ENCODE data around the gene TUFM. TPM values are rescaled to one million over a fixed set of nuclear protein-coding genes. Genes with fewer than 3 reads are reported as not detected.

Gene TUFM
- total RNA-seq, 1 experiment from 2014 or later, result 342 TPM

DNA sequence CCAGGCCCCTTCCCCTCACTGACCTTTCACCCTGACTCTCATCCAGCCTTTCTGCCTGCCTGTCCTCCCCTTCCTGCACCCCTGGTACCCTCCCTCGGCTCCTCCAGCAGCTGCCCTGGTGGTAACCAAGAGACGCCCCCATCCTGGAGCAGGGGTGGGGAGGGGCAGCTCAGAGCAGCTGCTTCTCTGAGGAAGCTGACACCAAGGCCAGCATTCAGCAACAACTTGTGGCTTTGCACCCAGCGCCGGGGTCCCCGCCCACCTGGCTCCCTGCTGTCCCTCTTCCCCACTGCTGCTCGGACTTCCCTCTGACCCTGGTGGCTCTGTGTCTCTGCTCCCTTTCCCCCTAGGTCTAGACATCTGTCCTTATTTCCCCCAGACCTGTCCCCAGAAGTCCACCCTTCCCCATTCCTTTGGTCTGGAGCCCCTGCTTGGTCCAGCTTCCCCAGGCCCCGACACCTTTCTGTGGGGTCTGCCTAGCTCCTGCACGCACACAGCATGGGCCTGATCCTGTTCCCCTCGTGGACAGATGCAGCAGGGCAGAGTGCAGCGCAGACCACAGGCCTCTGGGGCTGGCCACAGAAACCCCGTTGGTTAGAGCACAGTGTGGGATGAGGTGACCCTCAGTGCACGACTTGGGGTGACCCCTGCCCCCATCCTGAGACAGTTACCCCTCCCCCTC, 31.0 kb upstream of the TUFM start:
- Histone ChIP-seq H3K9me3 (ENCODE audit: insufficient read depth, low read depth) (no peaks in the 10 kb centered on the region), H3K9me2 (ENCODE audit: insufficient read depth) (no peaks in the 10 kb centered on the region), H3K36me3 (ENCODE audit: low read depth) (no peaks in the 10 kb centered on the region), H3F3A (ENCODE audit: insufficient read depth, low read depth) (peaks cover 17% of the 10 kb centered on the region; the same call in 1 of the 2 replicates), H2AFZ (no peak overlapping the region), H3K4me1 (replicated peaks; ENCODE audit: insufficient read depth) (peaks cover 6% of the 10 kb centered on the region; the same call in 1 of the 2 replicates), H3K4me3 (no peak overlapping the region), H3K79me2 (ENCODE audit: low read depth) (no peaks in the 10 kb centered on the region), H3K27ac (no peak overlapping the region), H3K4me2 (no peak overlapping the region), H4K20me1 (ENCODE audit: insufficient read depth) (peaks cover 3% of the 10 kb centered on the region; the same call in 1 of the 2 replicates), H3K27me3 (ENCODE audit: insufficient read depth, low read depth) (no peaks in the 10 kb centered on the region)
- DNase-seq, result no peak
- intact Hi-C loops (cut with micrococcal nuclease; ENCODE audit: unreplicated experiment), result loop anchor here (5.0 kb wide), 1 partner anchor 70 kb away; no protein-coding TSS in a partner anchor
- ChIA-PET CTCF (no interaction called here), POLR2A (ENCODE audit: unreplicated experiment) (no interaction called here)
- TF ChIP-seq, protein P1, sequence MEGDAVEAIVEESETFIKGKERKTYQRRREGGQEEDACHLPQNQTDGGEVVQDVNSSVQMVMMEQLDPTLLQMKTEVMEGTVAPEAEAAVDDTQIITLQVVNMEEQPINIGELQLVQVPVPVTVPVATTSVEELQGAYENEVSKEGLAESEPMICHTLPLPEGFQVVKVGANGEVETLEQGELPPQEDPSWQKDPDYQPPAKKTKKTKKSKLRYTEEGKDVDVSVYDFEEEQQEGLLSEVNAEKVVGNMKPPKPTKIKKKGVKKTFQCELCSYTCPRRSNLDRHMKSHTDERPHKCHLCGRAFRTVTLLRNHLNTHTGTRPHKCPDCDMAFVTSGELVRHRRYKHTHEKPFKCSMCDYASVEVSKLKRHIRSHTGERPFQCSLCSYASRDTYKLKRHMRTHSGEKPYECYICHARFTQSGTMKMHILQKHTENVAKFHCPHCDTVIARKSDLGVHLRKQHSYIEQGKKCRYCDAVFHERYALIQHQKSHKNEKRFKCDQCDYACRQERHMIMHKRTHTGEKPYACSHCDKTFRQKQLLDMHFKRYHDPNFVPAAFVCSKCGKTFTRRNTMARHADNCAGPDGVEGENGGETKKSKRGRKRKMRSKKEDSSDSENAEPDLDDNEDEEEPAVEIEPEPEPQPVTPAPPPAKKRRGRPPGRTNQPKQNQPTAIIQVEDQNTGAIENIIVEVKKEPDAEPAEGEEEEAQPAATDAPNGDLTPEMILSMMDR (conservative IDR thresholded peaks at IDR 0.05), result no peak
- TF ChIP-seq EZH2 (IDR thresholded peaks at IDR 0.05; ENCODE audit: low read depth), result no peak
- BruUV-seq (replicated peaks), result no TSS peak

- TF ChIP-seq, protein P1 (conservative IDR thresholded peaks at IDR 0.05), result no peak
- no peak for TF ChIP-seq EZH2 (IDR thresholded peaks at IDR 0.05; ENCODE audit: low read depth)
- DNase-seq, result no peak
- Histone ChIP-seq H3K4me2 (no peak overlapping the region), H3F3A (ENCODE audit: insufficient read depth, low read depth) (peaks cover 17% of the 10 kb centered on the region; the same call in 1 of the 2 replicates), H2AFZ (no peak overlapping the region), H3K27ac (no peak overlapping the region), H4K20me1 (ENCODE audit: insufficient read depth) (peaks cover 3% of the 10 kb centered on the region; the same call in 1 of the 2 replicates), H3K9me3 (ENCODE audit: insufficient read depth, low read depth) (no peaks in the 10 kb centered on the region), H3K79me2 (ENCODE audit: low read depth) (no peaks in the 10 kb centered on the region), H3K4me1 (replicated peaks; ENCODE audit: insufficient read depth) (peaks cover 6% of the 10 kb centered on the region; the same call in 1 of the 2 replicates), H3K4me3 (no peak overlapping the region), H3K9me2 (ENCODE audit: insufficient read depth) (no peaks in the 10 kb centered on the region), H3K36me3 (ENCODE audit: low read depth) (no peaks in the 10 kb centered on the region), H3K27me3 (ENCODE audit: insufficient read depth, low read depth) (no peaks in the 10 kb centered on the region)
- ChIA-PET POLR2A (ENCODE audit: unreplicated experiment) (no interaction called here), CTCF (interaction anchor here (0.6 kb wide), 1 partner anchor 1188 kb away, joined by 3 read pairs; no protein-coding TSS in a partner anchor)
- BruUV-seq (replicated peaks), result no TSS peak
- intact Hi-C loops (cut with micrococcal nuclease; ENCODE audit: unreplicated experiment), result loop anchor here (5.0 kb wide), 1 partner anchor 71 kb away; no protein-coding TSS in a partner anchor
These were observed 30.0 kb upstream of the TUFM start for GRCh38 chr16:28876019-28876659.

- Histone ChIP-seq H3K4me1 (replicated peaks; ENCODE audit: insufficient read depth) (peaks cover 6% of the 10 kb centered on the region; the same call in 1 of the 2 replicates), H2AFZ (no peak overlapping the region), H4K20me1 (ENCODE audit: insufficient read depth) (peaks cover 3% of the 10 kb centered on the region; the same call in 1 of the 2 replicates), H3K27ac (no peak overlapping the region), H3K9me3 (ENCODE audit: insufficient read depth, low read depth) (no peaks in the 10 kb centered on the region), H3K27me3 (ENCODE audit: insufficient read depth, low read depth) (no peaks in the 10 kb centered on the region), H3K4me2 (no peak overlapping the region), H3K79me2 (ENCODE audit: low read depth) (no peaks in the 10 kb centered on the region), H3K9me2 (ENCODE audit: insufficient read depth) (no peaks in the 10 kb centered on the region), H3K4me3 (no peak overlapping the region), H3F3A (ENCODE audit: insufficient read depth, low read depth) (peaks cover 17% of the 10 kb centered on the region; the same call in 1 of the 2 replicates), H3K36me3 (ENCODE audit: low read depth) (no peaks in the 10 kb centered on the region)
- intact Hi-C loops (cut with micrococcal nuclease; ENCODE audit: unreplicated experiment), result loop anchor here (5.0 kb wide), 1 partner anchor 72 kb away; no protein-coding TSS in a partner anchor
- ChIA-PET CTCF (interaction anchor here (0.6 kb wide), 1 partner anchor 1189 kb away, joined by 3 read pairs; no protein-coding TSS in a partner anchor), POLR2A (ENCODE audit: unreplicated experiment) (no interaction called here)
- TF ChIP-seq, protein P1 (conservative IDR thresholded peaks at IDR 0.05), result no peak
- TF ChIP-seq EZH2 (IDR thresholded peaks at IDR 0.05; ENCODE audit: low read depth), result no peak
- BruUV-seq (replicated peaks), result no TSS peak
- DNase-seq, result no peak
These were observed 29.2 kb upstream of the TUFM start for GRCh38 chr16:28875134-28876018.

Measured in PC-9 (cell line).